Kasumi-1 (cell line): ENCODE data around the gene MTA3.

Experiments
- DNase-seq, 2 experiments: peaks; one replicate each; lab custom pipeline; 2025; lab: John Stamatoyannopoulos, UW

MTA3 gene

DNA sequence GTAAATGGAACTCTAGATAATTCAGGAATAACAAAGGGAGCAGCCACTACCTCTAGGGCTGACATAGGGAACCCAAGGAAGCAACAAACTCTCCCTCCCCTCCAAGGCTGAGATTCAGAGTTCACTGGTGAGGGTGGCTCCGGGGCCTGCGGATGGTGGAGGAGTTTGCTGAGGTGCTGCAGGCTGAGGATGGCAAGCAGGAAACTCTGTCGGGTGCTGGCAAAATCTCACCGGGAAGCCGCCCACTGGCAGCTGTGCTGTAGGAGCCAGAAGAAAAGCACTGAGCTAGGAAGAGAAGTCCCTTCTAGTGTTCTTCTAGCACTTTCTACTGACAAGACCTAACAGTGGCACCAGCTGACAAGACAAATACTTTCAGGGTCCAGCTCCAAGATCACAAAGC is 236.5 kb downstream of the MTA3 start:
- no peak for DNase-seq
